NCI-H446 treated with DMSO at 0.1 percent for 48 hours (cell line): Measurements from ENCODE around the gene CMTM4.
"Not testable (repeated sequence)": the region's sequence is repeated elsewhere in the genome, so short reads cannot be mapped to it uniquely, and the experiment has no call there.

Experiments
- DNase-seq: peaks from one replicate; lab custom pipeline; 2025; lab: John Stamatoyannopoulos, UW

CMTM4 gene

DNA sequence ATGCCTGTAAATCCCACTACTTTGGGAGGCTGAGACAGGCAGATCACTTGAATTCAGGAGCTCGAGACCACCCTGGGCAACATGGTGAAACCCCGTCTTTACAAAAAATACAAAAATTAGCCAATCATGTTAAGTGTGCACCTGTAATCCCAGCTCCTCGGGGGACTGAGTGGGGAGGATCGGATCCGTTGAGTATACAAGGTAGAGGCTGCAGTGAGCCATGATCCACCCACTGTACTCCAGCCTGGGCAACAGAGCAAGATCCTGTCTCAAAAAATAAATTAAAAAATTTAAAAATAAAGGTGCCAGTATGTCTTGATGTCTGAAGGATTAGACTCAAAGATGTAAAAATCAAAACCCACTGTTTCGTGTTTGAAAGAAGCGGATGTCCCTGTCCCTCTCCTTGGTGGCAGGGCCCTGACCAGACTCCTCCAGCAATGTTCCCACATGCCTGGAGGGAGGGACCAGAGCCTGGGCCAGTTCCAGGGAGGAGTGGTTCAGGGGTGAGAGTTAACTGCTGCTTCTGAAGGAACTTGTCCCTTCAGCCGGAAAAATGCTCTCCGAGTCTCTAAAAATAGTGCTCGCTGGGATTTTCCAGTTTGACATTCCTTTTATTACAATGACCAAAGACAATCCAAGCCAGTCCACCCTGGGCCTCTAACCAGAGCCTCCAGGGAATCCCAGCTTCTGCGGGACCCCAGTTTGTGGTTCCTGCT is 9.4 kb upstream of the CMTM4 start:
- no peak for DNase-seq

DNA sequence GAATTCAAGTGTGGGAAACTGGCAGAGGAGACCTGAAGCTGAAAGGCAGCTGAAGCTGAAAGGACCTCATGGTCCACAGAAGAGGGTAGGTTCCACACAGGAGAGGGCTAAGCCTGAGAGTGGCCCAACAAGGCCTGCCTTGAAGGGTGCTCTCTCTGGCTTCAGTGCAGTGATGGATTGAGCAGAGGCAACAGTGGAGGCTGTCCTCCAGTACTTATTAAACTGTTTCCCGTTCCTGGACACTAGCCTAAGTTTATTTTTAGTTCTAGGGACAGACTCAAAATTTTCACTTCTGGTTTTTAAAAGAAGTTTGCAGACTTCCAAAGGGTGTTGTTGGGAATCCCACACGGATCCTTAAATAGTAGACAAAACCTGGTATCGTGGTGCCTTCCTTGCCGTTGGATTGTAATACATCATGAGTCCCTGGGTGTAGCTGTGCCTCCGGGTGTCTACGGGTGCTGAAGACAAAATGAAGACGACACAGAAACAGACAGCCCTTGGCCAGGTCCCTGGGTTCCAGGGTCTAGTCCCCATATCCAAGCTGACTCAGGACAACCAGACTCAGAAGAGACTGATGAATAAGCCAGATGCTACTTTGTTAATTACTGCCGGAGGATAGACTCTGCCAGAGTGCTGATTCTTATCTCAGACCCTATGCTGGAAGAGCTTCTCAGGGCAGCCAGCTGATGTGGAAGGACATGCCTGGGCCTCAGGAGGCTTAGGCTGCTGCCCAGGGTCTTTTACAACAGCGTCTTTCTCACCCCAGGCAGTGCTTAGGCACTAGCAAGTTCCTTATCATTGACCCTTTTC is 7.1 kb upstream of the CMTM4 start:
- no peak for DNase-seq

DNA sequence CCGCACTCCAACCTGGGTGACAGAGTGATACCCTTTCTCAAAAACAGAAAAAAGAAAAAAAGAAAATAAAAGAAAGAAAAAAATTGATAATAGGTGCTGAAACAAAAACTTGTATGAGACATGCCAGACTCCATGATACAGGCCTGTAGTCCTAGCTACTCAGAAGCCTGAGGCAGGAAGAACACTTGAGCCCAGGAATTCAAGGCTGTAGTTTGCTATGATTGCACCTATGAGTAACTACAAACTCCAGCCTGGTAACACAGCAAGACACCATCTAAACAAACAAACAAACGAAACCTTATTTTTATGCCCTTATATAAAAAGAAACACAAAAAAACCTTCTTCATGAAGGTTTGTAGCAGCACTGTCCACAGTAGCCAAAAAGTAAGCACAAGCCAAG is 5.0 kb upstream of the CMTM4 start:
- DNase-seq, result no peak

DNA sequence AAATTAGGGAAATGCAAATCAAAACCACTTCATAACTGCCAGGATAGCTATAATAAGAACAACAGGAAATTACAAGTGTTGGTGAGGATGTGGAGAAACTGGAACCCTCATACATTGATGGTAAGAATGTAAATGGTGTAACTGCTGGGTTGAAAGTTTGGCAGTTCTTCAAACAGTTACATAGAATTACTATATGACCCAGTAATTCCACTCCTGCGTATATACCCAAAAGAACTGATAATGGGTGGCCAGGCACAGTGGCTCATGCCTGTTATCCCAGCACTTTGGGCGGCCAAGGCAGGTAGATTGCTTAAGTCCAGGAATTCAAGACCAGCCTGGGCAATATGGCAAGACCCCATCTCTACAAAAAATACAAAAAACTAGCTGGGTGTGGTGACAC is 4.5 kb upstream of the CMTM4 start:
- DNase-seq, result no peak

DNA sequence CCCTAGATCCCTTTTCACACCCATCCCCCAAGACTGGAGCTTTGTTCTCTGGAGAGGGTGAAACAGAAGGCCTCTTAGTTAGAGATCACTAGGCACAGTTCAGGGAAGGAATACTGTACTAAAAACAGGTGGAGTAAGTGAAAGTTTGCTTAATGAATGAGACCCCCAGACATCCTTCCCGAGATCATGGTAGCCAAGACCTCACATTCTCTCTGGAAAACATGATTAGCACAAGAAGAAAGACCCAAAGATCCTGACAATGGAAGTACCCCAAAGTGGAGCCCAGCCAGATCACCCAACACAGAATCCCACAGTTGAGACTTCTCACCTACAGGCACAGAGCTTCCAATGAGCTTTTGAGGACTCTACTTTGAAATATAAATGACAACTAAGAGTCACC is 3.4 kb upstream of the CMTM4 start:
- no peak for DNase-seq

DNA sequence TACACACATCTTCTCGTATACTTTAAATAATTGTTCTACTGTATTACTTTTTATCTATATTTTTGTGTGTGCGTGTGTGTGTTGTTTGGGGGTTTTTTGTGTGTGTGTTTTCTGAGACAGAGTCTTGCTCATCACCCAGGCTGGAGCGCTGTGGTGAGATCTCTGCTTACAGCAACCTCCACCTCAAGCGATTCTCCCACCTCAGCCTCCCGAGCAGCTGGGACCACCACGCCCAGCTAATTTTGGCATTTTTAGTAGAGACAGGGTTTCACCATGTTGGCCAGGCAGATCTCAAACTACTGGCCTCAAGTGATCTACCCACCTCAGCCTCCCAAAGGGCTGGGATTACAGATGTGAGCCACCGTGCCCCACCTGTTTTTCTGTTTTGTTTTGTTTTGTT is 1.5 kb upstream of the CMTM4 start:
- DNase-seq, result no peak

DNA sequence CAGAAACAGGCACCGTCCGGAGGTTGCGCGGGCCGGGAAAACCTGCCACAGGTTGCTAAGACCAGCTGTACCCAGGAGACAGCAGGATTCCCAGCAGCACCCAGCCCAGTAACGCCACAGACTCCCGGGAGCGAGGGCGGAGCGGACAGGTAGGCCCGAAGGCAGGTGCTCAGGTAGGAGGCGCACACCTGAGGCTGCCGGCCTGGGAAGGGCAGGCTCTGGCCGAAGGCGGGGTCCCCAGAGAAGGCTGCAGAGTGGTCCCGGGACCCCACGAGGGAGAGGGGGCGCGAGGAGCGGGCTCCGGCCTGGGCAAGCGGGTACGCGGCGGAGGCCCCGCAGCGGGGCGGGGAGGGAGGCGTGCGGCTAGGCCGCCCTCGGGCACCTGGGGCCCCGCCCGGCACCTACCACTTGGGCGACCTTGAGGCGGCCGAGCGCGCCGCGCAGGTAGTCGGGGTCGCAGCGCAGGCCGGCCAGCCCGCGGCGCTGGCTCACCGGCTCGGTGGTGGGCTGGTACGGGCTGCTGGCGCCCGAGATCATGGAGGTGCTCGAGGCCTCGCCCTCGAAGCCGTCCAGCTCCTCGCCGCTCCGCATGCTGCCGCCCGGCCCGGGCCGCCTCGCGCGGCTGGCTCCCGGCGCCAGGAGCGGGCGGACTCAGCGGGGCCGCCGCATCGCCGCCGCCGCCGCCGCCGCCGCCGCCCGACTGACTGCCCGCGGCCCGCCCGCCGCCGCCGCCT is 441 bp downstream of the CMTM4 start:
- DNase-seq, result no peak

DNA sequence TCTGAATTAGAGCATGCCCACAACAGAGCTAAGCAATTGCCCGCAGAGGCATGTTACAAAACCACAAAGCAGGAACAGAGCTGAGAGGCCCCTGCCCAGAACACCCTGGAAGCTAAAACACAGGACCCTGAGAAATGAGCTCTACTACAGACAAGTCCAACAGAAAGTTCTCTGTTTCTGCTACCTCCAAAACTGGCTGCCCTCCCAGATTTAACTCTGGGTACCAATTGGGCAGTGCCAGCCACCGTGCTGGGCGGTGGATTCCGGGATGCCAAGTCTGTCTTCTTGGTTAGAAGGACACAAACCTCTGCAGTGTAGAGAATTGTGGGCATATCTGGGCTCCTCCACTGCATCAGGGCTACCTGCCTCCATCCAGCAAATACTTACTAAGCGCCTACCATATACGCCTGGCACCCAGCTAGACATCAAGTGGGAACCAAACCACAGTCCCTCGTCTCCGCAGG is 1.0 kb downstream of the CMTM4 start:
- DNase-seq, result no peak

DNA sequence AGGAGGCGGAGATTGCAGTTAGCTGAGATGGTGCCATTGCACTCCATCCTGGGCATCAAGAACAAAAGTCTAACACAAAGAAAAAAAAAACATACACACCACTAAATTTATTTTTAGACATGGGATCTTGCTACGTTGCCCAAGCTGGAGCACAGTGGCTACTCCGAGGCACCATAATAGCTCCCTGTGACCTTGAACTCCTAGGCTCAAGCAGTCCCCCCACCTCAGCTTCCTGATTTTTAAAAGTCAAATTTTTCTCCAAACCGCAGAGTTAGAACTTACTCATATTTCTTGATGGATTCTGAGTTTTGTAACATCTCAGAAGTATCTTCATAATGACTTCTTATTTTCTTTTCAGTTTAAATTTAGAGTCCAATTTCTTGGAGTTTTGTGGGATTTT is 3.4 kb downstream of the CMTM4 start:
- no peak for DNase-seq

DNA sequence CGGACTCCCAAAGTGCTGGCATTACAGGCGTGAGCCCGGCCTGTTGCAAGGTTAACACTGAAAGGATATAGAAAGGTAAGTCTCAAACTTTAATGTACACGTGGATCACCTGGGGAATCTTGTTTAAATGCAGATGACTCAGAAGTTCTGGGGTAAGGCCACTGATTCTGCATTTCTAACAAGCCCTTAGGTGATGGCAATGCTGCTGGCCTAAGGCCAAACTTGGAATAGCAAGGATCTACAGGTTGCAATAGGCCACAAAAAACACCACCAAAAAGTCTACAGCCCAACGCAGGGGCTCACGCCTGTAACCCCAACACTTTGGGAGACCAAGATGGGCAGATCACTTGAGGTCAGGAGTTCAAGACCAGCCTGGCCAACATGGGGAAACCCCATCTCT is 4.2 kb downstream of the CMTM4 start:
- DNase-seq, result no peak

DNA sequence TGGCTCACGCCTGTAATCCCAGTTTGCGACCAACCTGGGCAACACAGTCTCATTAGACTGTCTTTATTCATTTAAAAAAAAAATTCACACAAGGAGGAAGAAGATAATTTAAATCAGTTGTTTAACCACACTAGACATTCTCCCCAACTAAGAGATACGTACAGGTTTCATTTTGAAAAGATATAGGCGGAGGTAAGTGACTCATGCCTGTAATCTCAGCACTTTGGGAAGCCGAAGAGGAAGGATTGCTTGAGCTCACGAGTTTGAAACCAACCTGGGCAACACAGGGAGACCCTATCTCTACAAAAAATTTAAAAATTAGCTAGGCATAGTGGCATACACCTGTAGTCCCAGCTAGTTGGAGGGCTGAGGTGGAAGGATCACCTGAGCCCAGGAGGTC is 5.3 kb downstream of the CMTM4 start:
- DNase-seq, result no peak

DNA sequence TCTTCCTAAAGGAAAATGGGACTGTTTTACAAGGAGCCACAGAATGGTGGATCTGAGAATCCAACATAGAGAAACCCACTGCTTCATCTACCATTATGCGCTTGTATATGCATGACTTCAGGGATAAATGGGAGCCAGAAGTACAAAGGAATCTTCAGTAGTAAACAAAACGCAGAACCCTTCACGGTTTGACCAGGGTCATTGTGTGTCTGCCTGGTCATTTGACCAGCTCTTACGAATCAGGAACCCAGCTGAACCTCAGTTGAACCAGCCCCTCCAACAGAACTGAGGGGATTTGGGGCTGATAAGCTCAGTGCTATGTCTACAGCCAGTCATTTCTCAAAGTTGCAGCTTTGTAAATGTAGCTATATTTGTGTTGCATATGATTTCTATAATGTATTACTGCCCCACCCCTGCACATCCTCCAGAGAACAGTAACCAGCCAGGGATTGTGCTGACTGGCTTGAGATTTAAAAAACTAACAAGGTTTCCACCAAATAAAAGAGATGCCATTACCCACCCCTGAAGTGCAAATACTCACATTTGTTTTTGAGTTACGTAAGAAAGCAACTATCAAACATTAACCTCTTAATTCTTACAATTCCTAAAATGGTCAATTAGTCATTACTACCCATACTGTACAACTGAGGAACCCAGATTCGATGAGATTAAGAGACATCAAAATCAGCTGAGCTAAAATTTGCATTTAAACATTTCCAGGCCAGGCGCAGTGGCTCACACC is 6.3 kb downstream of the CMTM4 start:
- no peak for DNase-seq

DNA sequence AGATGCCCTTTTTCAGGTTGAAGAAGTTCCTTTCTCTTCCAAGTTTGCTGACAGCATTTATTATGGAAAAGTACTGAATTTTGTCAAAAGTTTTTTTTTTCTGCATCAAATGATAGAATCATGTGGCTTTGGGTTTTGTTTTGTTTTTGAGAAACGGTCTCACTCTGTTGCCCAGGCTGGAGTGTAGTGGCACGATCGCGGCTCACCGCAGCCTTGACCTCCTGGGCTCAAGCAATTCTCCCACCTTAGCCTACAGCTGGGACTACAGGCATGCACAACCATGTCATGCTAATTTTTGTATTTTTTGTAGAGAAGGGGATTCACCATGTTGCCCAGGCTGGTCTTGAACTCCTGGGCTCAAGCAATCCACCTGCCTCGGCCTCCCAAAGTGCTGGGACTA is 7.3 kb downstream of the CMTM4 start:
- DNase-seq, result no peak

DNA sequence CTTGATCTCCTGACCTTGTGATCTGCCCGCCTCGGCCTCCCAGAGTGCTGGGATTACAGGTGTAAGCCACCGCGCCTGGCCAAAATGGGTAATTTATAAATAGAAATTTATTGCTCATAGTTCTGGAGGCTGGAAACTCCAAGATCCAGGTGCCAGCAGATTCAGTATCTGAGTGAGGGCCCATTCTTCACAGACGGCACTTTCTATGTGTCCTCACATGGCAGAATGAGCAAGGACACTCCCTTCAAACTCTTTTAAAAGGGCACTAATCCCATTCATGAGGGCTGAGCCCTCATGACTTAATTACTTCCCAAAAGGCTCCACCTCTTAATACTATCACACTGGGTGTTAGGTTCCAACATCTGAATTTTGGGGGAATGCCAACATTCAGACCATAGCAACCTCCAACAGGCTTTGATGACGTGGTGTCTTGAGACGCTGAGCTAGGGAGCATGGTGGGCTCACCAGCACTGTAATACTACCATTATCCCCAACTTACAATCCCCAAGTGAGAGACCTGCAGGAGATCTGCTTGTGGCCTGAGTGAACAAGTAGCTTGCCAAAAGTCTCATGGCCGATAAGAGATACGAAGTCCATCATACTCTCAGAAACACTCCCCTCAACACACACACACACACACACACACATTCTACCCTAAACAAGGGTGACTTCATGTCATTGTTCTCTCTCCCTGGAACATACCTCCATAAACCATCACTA is 8.5 kb downstream of the CMTM4 start:
- DNase-seq, result no peak

DNA sequence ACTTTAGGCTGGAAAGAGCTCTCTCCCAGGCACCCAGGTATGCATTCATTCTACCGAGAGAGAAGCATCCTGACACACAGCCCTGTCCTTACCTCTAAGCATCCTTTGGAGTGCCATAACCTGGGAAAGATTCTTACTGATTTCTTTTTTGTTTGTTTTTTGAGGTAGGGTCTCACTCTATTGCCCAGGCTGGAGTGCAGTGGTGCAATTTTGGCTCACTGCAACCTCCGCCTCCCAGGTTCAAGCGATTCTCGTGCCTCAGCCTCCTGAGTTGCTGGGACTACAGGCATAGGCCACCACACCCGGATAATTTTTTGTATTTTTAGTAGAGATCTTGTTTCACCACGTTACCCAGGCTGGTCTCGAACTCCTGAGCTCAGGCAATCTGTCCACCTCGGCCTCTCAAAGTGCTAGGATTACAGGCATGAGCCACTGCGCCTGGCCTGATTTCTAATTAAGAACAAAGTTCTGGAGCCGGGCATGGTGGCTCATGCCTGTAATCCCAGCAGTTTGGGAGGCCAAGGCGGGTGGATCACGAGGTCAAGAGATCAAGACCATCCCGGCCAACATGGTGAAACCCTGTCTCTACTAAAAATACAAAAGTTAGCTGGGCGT is 10.9 kb downstream of the CMTM4 start:
- DNase-seq, result not testable (repeated sequence)

DNA sequence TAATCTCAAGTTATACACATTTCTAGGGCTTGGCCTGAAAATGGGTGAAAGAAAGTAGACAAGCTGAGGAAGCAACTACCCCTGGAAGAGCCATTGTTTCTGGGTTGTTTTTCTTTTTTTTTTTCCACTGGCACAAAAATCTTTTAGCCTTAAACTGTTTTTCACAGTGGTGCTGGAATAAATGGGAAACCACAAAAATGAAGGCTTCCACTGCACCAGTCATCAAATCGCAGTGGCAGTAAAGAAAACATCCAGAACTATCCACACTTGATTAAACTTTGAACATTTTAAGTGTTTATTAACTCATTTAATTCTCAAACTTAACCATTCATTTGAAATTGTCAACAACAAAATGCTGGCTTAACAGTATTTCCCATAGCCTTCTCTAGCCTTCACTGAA is 14.3 kb downstream of the CMTM4 start:
- DNase-seq, result no peak

DNA sequence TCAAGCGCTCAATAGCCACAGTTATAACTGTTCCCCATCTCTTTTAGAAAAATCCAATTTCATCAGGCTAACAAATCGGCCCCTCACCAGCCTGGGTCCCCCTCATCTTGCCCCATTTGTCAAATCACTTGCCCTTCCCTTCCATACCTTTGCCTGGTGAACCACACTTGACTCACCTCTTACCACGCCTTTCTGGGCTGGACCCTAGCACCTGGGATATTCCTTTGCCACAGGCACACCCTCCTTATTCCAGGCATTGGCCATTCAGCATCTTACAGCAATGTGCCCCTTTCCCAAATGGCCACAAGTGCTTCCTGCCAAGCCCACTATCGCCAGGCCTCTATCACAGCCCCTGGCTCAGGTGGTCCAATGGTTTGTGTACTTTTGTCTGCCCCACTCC is 14.9 kb downstream of the CMTM4 start:
- no peak for DNase-seq

DNA sequence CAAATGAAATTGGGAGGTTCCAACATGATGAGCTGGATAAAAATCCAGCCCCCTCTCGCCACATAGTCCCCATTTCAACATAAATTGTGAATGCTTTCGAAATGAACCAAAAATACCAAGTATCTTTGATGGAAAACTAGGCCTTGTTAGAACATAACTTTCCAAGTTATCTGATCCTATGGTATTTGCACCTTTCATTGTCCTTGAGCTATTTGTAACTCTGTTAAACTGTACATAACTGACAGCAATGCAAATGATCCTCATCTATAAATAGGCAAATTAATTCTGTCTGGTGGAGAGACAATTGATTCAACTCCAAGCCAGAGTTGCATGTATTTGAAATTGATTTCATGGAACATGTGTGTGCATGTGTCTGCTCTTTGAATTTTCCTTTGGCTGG is 18.2 kb downstream of the CMTM4 start:
- no peak for DNase-seq

DNA sequence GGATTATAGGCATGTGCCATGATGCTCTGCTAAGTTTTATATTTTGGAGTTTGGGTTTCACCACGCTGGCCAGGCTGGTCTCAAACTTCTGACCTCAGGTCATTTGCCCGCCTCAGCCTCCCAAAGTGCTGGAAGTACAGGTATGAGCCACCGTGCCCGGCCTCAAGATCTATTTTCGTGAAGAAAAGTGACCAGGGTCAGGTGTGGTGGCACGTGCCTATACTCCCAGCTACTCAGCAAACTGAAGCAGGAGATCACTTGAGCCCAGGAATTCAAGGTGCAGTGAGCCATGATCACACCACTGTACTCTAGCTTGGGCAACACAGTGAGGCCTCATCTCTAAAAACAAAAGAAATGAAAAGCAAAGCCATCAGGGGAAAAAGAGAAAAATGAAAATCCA is 18.7 kb downstream of the CMTM4 start:
- no peak for DNase-seq

DNA sequence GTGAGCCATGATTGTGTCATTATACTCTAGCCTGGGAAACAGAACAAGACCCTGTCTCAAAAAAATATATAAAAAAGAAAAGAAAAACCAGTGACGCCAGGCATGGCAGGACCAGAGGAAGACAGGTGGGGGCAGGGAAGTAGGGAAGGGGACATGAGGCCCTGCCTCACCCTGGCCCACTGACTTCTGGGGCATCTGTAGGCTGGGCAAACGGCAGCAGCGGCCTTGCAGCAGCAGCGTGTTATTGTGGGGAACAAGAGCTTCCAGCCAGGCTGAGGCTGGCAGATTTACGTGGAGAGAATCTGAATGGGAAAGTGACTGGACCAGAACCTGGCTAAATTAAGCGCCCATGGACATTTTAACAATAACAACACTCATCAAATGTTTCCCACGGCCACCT is 19.4 kb downstream of the CMTM4 start:
- DNase-seq, result no peak

DNA sequence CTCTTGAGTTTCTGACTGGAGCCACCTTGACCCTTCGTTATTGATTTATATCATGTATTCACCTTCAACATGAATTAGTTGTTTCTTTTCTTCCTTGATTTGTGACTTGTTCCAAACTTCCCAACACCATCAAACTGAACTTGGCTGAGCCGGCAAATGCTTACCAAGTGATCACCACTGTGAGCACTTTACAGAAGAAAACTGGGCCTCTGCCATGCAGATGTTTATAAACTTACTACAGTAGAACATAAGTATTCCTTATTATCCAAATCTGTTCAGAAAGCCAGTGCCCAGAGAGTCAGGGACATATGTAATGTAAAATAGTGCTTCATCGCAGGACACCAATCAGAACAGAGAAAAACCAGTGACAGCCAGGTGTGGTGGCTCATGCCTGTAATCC is 19.9 kb downstream of the CMTM4 start:
- DNase-seq, result no peak
